ENCODE data around the gene AHRR.
"Not testable (repeated sequence)": the region's sequence is repeated elsewhere in the genome, so short reads cannot be mapped to it uniquely, and the experiment has no call there.

The AHRR gene

GRCh38 chr5:321230-321725 lies at the start of gene AHRR:
TSS of gene AHRR (plus strand) at chr5:321714. CDS start at chr5:343903, 22,189 bp downstream.
- Histone ChIP-seq H3K9me2 (ENCODE audit: low read depth, low read length) (no peaks in the 10 kb centered on the region), H3K36me3 (ENCODE audit: insufficient read depth, low read length) (peaks cover 10% of the 10 kb centered on the region), H2AFZ (ENCODE audit: low read length) (no peak within 1 kb of the TSS), H3K4me1 (ENCODE audit: insufficient read depth, low read length, severe bottlenecking) (peaks cover 17% of the 10 kb centered on the region), H3K79me2 (ENCODE audit: insufficient read depth, low read length) (no peaks in the 10 kb centered on the region), H3K9me3 (ENCODE audit: low read length) (no peaks in the 10 kb centered on the region), H3F3A (ENCODE audit: insufficient read depth, low read length) (no peaks in the 10 kb centered on the region), H3K27me3 (ENCODE audit: insufficient read depth, low read length) (no peaks in the 10 kb centered on the region), H3K4me3 (ENCODE audit: low read depth, low read length, poor library complexity, severe bottlenecking) (peak within 1 kb of the TSS; percentile 62), H4K20me1 (ENCODE audit: insufficient read depth, low read length) (no peaks in the 10 kb centered on the region), H3K27ac (ENCODE audit: low read depth, low read length, poor library complexity, severe bottlenecking) (peak within 1 kb of the TSS; percentile 76), H3K4me2 (ENCODE audit: low read length) (peak within 1 kb of the TSS; percentile 67), H3K9ac (ENCODE audit: low read length) (peak within 1 kb of the TSS; percentile 67)
- TF ChIP-seq CTCF (IDR thresholded peaks at IDR 0.05; ENCODE audit: low read length) (peak; percentile 17; the same call in 1 of the 2 replicates), EZH2 (IDR thresholded peaks at IDR 0.05; ENCODE audit: borderline replicate concordance, low read length) (no peak)

GRCh38 chr5:271828-272167 lies 49.7 kb upstream of the AHRR start:
- Histone ChIP-seq H3K9ac (ENCODE audit: low read length) (peak overlapping the region; percentile 67), H3K4me1 (ENCODE audit: insufficient read depth, low read length, severe bottlenecking) (peaks cover 31% of the 10 kb centered on the region), H3K36me3 (ENCODE audit: insufficient read depth, low read length) (peaks cover 30% of the 10 kb centered on the region; the same call in 1 of the 2 replicates), H3K4me2 (ENCODE audit: low read length) (peak overlapping the region; percentile 37; the same call in 1 of the 2 replicates), H3K79me2 (ENCODE audit: insufficient read depth, low read length) (peaks cover 34% of the 10 kb centered on the region), H3K4me3 (ENCODE audit: low read depth, low read length, poor library complexity, severe bottlenecking) (peak overlapping the region; percentile 69)
- H4K20me1 ChIP-seq (ENCODE audit: insufficient read depth, low read length); H3K27ac ChIP-seq (ENCODE audit: low read depth, low read length, poor library complexity, severe bottlenecking); H3F3A ChIP-seq (ENCODE audit: insufficient read depth, low read length); H3K9me3 ChIP-seq (ENCODE audit: low read length); H3K9me2 ChIP-seq (ENCODE audit: low read depth, low read length); H2AFZ ChIP-seq (ENCODE audit: low read length); H3K27me3 ChIP-seq (ENCODE audit: insufficient read depth, low read length): not testable (repeated sequence)

DNA sequence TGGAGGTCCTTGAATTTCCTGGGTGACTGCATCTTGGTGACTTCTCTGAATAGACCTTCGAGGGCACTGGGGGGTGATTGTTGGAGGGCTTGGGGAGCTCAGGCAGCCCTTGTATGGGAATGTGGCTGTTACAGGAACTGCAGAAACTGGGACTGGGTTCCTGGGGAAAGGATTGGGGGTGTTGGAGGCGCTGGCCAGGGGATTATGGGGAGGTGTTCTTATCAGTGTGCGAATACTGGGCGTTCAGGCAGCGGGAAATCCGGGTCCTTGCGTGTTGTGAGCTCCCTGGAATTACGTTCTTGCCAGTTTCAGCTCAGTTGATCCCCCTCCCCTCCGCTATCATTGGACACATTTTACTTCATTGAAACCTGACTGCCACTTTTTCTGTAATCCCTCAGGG lies 48.4 kb upstream of the AHRR start:
- not testable (repeated sequence) for H3K9me2 ChIP-seq (ENCODE audit: low read depth, low read length); H4K20me1 ChIP-seq (ENCODE audit: insufficient read depth, low read length); H2AFZ ChIP-seq (ENCODE audit: low read length); H3K27ac ChIP-seq (ENCODE audit: low read depth, low read length, poor library complexity, severe bottlenecking); H3F3A ChIP-seq (ENCODE audit: insufficient read depth, low read length); H3K9me3 ChIP-seq (ENCODE audit: low read length); H3K27me3 ChIP-seq (ENCODE audit: insufficient read depth, low read length); H3K9ac ChIP-seq (ENCODE audit: low read length)
- Histone ChIP-seq H3K79me2 (ENCODE audit: insufficient read depth, low read length) (peaks cover 35% of the 10 kb centered on the region), H3K4me1 (ENCODE audit: insufficient read depth, low read length, severe bottlenecking) (peaks cover 31% of the 10 kb centered on the region), H3K4me3 (ENCODE audit: low read depth, low read length, poor library complexity, severe bottlenecking) (peak overlapping the region; percentile 69), H3K4me2 (ENCODE audit: low read length) (peak overlapping the region; percentile 37), H3K36me3 (ENCODE audit: insufficient read depth, low read length) (peaks cover 32% of the 10 kb centered on the region; the same call in 1 of the 2 replicates)

- not testable (repeated sequence) for H2AFZ ChIP-seq (ENCODE audit: low read length); H3K9ac ChIP-seq (ENCODE audit: low read length); H4K20me1 ChIP-seq (ENCODE audit: insufficient read depth, low read length); H3K27ac ChIP-seq (ENCODE audit: low read depth, low read length, poor library complexity, severe bottlenecking); H3K27me3 ChIP-seq (ENCODE audit: insufficient read depth, low read length); H3K9me3 ChIP-seq (ENCODE audit: low read length); H3F3A ChIP-seq (ENCODE audit: insufficient read depth, low read length); H3K9me2 ChIP-seq (ENCODE audit: low read depth, low read length)
- Histone ChIP-seq H3K36me3 (ENCODE audit: insufficient read depth, low read length) (peaks cover 32% of the 10 kb centered on the region; the same call in 1 of the 2 replicates), H3K4me3 (ENCODE audit: low read depth, low read length, poor library complexity, severe bottlenecking) (peak overlapping the region; percentile 69), H3K79me2 (ENCODE audit: insufficient read depth, low read length) (peaks cover 35% of the 10 kb centered on the region), H3K4me1 (ENCODE audit: insufficient read depth, low read length, severe bottlenecking) (peaks cover 31% of the 10 kb centered on the region), H3K4me2 (ENCODE audit: low read length) (peak overlapping the region; percentile 22)
Measured at GRCh38 chr5:273491-273890, 48.0 kb upstream of the AHRR start.

DNA sequence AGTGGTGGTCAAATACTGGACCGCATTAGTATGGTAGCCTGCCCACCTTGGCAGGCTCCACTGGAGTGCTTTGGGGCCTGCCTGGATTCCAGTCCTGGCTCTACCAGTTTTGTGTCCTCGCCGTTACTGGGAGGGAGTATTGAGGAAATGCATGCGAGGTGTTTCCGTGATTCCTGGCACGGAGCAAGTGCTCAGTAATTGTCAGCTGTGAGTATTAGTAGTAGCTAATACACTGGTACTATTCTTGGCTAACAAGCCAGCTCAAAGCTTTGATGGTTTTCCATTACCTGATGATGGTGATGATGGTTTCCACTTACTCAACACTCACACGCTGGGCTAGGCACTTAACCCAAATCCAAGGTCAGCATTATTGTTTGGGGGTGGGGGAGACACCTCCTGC lies 47.2 kb upstream of the AHRR start:
- not testable (repeated sequence) for H4K20me1 ChIP-seq (ENCODE audit: insufficient read depth, low read length); H3K4me3 ChIP-seq (ENCODE audit: low read depth, low read length, poor library complexity, severe bottlenecking); H2AFZ ChIP-seq (ENCODE audit: low read length); H3K27me3 ChIP-seq (ENCODE audit: insufficient read depth, low read length); H3K9me3 ChIP-seq (ENCODE audit: low read length); H3F3A ChIP-seq (ENCODE audit: insufficient read depth, low read length); H3K9me2 ChIP-seq (ENCODE audit: low read depth, low read length); H3K9ac ChIP-seq (ENCODE audit: low read length); H3K27ac ChIP-seq (ENCODE audit: low read depth, low read length, poor library complexity, severe bottlenecking); H3K4me2 ChIP-seq (ENCODE audit: low read length)
- H3K79me2 ChIP-seq (ENCODE audit: insufficient read depth, low read length) = peaks cover 35% of the 10 kb centered on the region
- H3K4me1 ChIP-seq (ENCODE audit: insufficient read depth, low read length, severe bottlenecking) = peaks cover 31% of the 10 kb centered on the region
- H3K36me3 ChIP-seq (ENCODE audit: insufficient read depth, low read length) = peaks cover 32% of the 10 kb centered on the region; the same call in 1 of the 2 replicates
